Activated naive CD4-positive, alpha-beta T cell treated with Interleukin-2 at 50 U/mL for 16 hours (primary cell): ENCODE results near the gene PLA2G7.

Experiments used
- DNase-seq: peaks from one replicate; pipeline ENCODE4 v3.0.0-alpha.2; 2020

Gene PLA2G7

DNA sequence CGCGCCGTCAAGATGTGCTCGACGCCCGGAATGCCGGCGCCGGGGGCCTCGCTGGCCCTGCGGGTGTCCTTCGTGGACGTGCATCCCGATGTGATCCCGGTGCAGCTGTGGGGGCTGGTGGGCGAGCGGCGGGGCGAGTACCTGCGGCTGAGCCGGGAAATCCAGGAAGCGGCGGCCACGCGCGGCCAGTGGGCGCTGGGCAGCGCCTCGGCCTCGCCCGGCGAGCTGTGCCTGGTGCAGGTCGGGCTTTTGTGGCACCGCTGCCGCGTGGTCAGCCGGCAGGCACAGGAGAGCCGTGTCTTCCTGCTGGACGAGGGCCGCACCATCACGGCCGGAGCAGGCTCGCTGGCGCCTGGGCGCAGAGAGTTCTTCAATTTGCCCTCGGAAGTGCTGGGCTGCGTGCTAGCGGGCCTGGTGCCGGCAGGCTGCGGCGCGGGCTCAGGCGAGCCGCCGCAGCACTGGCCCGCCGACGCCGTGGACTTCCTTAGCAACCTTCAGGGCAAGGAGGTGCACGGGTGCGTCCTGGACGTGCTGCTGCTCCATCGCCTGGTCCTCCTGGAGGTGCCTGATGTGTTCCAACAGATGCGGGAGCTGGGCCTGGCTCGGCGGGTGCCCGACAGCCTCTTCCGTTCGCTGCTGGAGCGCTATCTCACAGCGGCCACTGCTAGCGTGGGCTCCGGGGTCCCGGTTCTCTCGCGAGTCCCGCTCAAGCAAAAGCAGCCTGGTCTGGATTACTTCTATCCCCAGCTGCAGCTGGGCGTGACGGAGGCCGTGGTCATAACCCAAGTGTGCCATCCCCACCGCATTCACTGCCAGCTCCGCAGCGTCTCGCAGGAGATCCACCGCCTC lies 46.8 kb downstream of the PLA2G7 start:
- DNase-seq, result no peak

DNA sequence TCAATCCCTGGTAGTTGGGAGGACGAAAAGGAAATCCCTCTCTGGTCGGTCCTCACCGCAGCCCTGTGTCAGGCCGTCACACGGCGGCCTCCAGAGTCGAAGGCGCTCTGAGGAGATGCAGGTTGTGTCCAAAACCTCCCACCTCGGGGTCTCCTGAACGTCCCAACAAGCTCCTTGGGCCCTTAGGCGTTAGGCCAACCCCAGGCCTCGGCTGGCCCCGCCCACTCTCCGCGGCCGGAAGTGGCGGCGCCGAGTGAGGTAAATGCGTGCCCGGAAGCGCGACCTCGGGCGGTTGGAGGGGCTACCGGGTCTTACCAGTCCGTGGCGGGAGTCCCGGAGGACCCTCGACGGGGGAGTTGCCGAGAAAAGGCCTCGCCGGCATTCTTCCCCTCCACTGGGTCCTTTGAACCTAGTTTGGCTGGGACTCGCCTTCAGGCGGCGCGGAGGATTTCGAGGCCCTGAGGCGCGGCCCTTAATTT lies 47.5 kb downstream of the PLA2G7 start, which contains the start of gene TDRD6:
TSS of gene TDRD6 (plus strand) at position 267 of the 479 bp plus-strand sequence. CDS start 244 bp downstream, outside the sequence.
- DNase-seq, result no peak

DNA sequence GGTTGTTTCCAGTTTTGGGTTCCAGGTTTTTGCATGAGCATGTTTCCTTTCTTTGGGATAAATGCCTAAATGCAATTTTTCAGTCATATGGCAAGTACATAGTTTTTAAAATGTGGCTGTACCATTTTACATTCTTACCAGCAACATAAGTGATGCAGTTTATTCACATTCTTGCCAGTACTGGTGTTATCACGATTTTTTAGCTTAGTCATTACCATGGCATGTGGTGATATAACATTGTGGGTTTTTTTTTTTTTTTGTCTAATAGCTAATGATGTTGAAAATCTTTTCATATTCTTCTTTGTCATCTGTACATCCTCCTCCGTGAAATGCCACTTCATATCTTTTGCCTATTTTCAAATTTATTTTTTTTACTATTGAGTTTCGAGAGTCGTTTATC lies 50.4 kb downstream of the PLA2G7 start:
- no peak for DNase-seq

DNA sequence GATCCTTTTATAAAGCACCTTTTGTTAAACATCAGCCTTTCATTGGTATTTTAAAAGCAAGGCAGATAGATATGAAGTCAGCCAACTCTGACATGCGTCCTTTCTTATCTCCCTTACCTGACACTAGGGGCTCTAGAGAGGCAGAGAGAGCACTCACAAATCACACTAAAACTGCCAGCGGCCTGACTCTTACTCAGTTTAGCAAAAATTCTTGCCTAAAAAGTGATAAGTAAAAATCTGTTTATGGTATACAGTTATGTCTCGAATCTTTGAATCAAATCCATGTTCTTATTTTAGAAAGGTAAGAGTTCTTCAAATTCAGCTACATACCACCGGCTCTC lies 57.9 kb downstream of the PLA2G7 start:
- no peak for DNase-seq

DNA sequence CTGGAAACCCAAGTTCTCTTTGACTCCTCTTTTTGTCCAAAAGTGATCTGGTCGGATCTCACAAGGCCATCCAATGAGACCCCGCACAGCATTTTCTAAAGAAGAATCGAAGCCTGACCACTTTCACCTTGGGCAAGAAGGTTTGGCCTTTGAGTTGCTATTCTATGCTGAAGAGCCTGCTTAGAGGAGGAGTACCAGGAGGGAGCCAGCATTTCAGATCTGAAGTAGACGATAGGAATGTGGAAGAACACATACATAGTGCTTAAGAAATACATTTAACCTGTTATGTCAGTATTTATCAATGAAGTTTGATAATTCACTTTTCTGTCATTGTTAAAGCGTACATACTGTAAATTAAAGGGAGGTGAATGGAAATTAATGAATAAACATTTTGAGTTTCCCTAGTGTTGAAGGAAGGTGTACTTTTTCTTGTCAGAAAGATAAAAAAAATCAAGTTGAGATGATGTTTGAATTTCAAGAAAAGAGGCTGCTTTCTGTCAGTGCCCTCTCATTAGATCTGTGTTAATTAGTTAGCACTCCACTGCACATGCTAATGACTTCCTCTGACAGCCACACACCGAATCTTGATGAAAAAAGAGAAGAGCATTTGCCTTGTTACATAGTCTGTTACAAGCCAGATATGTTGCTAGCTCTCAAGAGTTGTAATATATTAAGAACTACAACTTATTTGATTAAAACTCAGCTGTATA lies 58.4 kb downstream of the PLA2G7 start:
- DNase-seq, result no peak

DNA sequence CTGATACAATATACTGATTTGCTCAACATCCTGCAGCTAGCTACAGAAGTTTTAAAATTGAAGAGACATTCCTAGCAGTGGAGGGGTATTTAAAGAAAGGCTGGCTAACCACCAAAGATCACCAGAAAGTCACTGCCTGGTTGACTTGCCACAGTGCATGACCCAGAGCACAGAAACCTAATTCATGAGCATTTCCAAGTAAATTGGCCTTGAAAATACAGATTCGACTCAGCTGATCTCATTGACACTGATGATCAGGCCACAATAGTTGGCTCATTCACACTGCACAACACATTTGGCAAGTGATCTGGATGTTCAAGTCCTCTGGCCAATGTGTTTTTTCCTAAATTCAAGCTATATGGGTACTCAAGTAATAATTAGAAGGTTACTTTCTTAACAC lies 60.8 kb downstream of the PLA2G7 start:
- DNase-seq, result no peak

DNA sequence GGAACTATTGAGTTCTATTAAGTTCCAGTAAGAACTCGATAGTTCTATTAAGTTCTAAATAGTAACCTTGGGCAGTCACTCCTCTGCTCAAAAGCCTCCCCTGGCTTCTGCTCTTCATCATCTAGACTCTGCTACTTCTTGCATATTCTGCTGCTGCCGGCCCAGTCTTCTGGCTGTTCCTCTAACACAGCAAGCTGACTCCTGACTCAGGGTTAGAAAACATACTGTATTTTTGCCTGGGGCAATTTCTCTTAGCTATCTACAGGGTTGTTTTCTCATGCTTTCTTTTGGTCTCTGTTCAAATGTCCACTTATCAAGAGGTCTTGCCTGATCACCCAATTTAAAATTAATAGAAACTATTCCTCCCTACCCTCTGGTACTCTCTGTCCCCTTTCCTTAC lies 67.8 kb downstream of the PLA2G7 start:
- no peak for DNase-seq

DNA sequence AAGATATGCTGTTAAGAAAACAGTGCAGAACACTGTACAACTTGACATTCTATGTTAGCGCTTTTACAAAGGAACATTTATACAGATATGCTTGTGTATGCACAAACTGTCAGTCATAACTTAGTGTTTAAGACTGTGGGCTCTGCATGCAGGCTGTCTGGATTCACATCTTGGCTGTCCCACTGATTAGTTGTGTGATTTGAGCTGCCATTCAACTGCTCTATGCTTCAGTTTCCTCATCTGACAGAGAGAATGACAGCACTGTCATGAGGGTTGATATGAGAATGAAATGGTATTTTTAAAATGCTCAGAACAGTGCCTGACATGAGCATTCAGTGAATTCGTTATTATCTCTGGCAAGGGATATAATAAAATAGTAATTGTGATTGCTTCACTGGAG lies 73.7 kb downstream of the PLA2G7 start:
- no peak for DNase-seq

DNA sequence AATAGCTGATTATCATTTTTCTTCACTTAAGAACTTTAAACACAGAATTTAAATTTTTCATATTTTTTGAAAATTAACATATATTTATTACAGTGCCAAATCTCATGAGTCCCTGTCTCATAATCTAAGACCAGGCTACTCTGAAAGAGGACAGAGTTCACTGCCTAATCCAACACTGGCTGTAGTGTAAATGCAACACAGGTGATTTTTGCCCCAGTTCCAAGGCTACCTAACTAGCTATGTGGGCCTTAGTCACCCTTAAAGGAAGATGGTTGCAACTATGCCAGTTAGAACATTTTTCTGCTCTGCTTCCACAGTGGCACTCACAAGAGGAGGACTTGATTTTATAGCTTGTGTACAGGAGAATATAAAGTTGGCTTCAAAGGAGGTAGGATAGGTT lies 77.5 kb downstream of the PLA2G7 start:
- no peak for DNase-seq

DNA sequence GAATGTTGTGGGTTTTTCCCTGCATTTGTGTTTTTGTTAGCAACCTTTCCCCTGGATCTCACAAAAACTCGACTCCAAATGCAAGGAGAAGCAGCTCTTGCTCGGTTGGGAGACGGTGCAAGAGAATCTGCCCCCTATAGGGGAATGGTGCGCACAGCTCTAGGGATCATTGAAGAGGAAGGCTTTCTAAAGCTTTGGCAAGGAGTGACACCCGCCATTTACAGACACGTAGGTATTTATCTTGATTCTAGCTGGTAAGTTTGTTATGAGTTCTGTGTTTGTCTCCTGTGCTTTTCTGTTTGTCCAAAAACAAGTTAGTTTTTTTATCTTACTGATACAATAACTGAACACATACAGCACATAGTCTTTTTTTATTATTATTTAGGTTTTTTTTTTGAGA lies 79.4 kb downstream of the PLA2G7 start:
- DNase-seq, result no peak
